ENCODE results near the gene CKAP4. TPM values are rescaled to one million over a fixed set of nuclear protein-coding genes. Genes with fewer than 3 reads are reported as not detected.

Gene CKAP4
- total RNA-seq, 1 experiment from 2014 or later, result 62.4 TPM

- no peak overlapping the region for H3K4me2 ChIP-seq (ENCODE audit: insufficient read depth, insufficient read length, low read length)
- H2BK15ac ChIP-seq (ENCODE audit: low read depth, low read length), result no peak overlapping the region
- Mint-ChIP-seq H3K36me3 (ENCODE audit: insufficient read depth in 1 of 3, low read depth in 3 of 3) (no peaks in the 10 kb centered on the region), H3K27ac (no peak overlapping the region), H3K27me3 (ENCODE audit: low read depth) (peaks cover 2% of the 10 kb centered on the region), H3K4me1 (peaks cover 2 to 3% of the 10 kb centered on the region in 2 experiments; a peak in 3 of 4 replicates), H3K4me3 (no peak overlapping the region), H3K9me3 (no peaks in the 10 kb centered on the region)
- no peak overlapping the region for H3K4ac ChIP-seq (ENCODE audit: low read depth, low read length)
- H3K79me2 ChIP-seq (ENCODE audit: insufficient read depth, low read length), result no peaks in the 10 kb centered on the region
- no peaks in the 10 kb centered on the region for H3K9me3 ChIP-seq (ENCODE audit: control insufficient read depth, low read depth, low read length)
- H3K27me3 ChIP-seq (ENCODE audit: insufficient read depth, low read length), result no peaks in the 10 kb centered on the region
- DNase-seq, result no peak
- H2BK12ac ChIP-seq (ENCODE audit: insufficient read length, low read depth, low read length), result no peak overlapping the region
- H4K20me1 ChIP-seq (ENCODE audit: control insufficient read depth, insufficient read depth, insufficient read length), result no peaks in the 10 kb centered on the region
- no peaks in the 10 kb centered on the region for H3K4me1 ChIP-seq (ENCODE audit: insufficient read depth, low read length)
- no peaks in the 10 kb centered on the region for H3K23me2 ChIP-seq (ENCODE audit: insufficient read length, low read depth, low read length, poor library complexity, severe bottlenecking)
- H2BK120ac ChIP-seq (ENCODE audit: low read depth, low read length, poor library complexity, severe bottlenecking), result no peak overlapping the region
- H2BK5ac ChIP-seq (ENCODE audit: insufficient read length, low read length), result no peak overlapping the region
- no peak for TF ChIP-seq CTCF (conservative IDR thresholded peaks at IDR 0.05)
- H3K27ac ChIP-seq (ENCODE audit: insufficient read length, low read depth, low read length), result no peak overlapping the region
- H3K56ac ChIP-seq (ENCODE audit: insufficient read length, low read depth, low read length), result no peak overlapping the region
- H4K5ac ChIP-seq (ENCODE audit: insufficient read length, low read depth, low read length), result no peak overlapping the region
- H3K9ac ChIP-seq (ENCODE audit: extremely low read depth, insufficient read length, low read length), result no peak overlapping the region
- no peak overlapping the region for H3K14ac ChIP-seq (ENCODE audit: insufficient read depth, low read length)
- H3K18ac ChIP-seq (ENCODE audit: insufficient read length, low read depth, low read length), result no peak overlapping the region
- H4K91ac ChIP-seq (ENCODE audit: insufficient read length, low read depth, low read length), result no peak overlapping the region
- no peak overlapping the region for H2AFZ ChIP-seq (ENCODE audit: low read length)
- no peak overlapping the region for H2AK5ac ChIP-seq (ENCODE audit: insufficient read length, low read length)
- no peaks in the 10 kb centered on the region for H3K79me1 ChIP-seq (ENCODE audit: insufficient read depth, low read depth, low read length, poor library complexity, severe bottlenecking)
- no CpG with 5 or more reads among the region's 6 CpGs for WGBS (ENCODE audit: extremely low coverage, insufficient read length, low lambda C conversion rate)
- H3K23ac ChIP-seq (ENCODE audit: insufficient read length, low read depth, low read length), result no peak overlapping the region
- H2BK20ac ChIP-seq (ENCODE audit: low read depth, low read length, poor library complexity, severe bottlenecking), result no peak overlapping the region
- no peak overlapping the region for H4K8ac ChIP-seq (replicated peaks; ENCODE audit: insufficient read length, low read depth, low read length)
- H3T11ph ChIP-seq (ENCODE audit: low read length), result no peak overlapping the region
Observed at GRCh38 chr12:106273491-106273890, 25.7 kb upstream of the CKAP4 start.

Data from H9 (cell line).